OCI-LY3 (cell line): Measurements from ENCODE around the gene REXO4.
A peak's percentile ranks its signal among the peaks of the same experiment; 100 is the strongest.

ENCODE experiments used
- H2AFZ ChIP-seq: fragments of 200-600, 300-600 bp; shearing (Covaris generic); 2 replicates; pipeline ENCODE4 v1.6.0; 2014; ENCODE audit warnings: antibody characterized with exemption, low read depth, low read length
- H3K27ac ChIP-seq: fragments of 200-600, 300-600 bp; sonication (generic); 2 replicates; pipeline ENCODE4 v1.5.1; 2014; ENCODE audit warnings: mild to moderate bottlenecking, low read length, moderate library complexity, mixed read lengths
- H3K27me3 ChIP-seq: fragments of 200-600, 300-600 bp; sonication (generic); 2 replicates; pipeline ENCODE4 v1.6.1; 2014; ENCODE audit warnings: low read depth, low read length, mixed read lengths
- H3K36me3 ChIP-seq: fragments of 200-600, 300-600 bp; sonication (generic); replicated peaks from 2 replicates; pipeline ENCODE3; 2014; ENCODE audit warnings: low read depth, low read length, mixed read lengths
- H3K4me1 ChIP-seq: fragments of 300-600, 200-600 bp; sonication (generic); 2 replicates; pipeline ENCODE4 v1.6.1; 2014; ENCODE audit warnings: low read length, mixed read lengths
- H3K4me2 ChIP-seq: fragments of 200-600, 300-600 bp; sonication (generic); 2 replicates; pipeline ENCODE4 v1.6.1; 2014; ENCODE audit warnings: low read length, mixed read lengths
- H3K4me3 ChIP-seq: fragments of 300-600, 200-600 bp; sonication (generic); 2 replicates; pipeline ENCODE4 v1.5.1; 2014; ENCODE audit warnings: antibody characterized with exemption, mild to moderate bottlenecking, low read length, moderate library complexity
- H3K79me2 ChIP-seq: fragments of 300-600, 200-600 bp; shearing (Covaris generic); 2 replicates; pipeline ENCODE4 v1.6.1; 2014; ENCODE audit warnings: mild to moderate bottlenecking, low read length, mixed read lengths
- H3K9ac ChIP-seq: fragments of 300-600, 200-600 bp; shearing (Covaris generic); 2 replicates; pipeline ENCODE4 v1.6.0; 2014; ENCODE audit warnings: mild to moderate bottlenecking, low read length, moderate library complexity
- H3K9me3 ChIP-seq: fragments of 200-600, 300-600 bp; shearing (Covaris generic); 2 replicates; pipeline ENCODE4 v1.6.1; 2014; ENCODE audit warnings: low read length, mixed read lengths; ENCODE audit not compliant: insufficient read depth
- H4K20me1 ChIP-seq: fragments of 200-600, 300-600 bp; sonication (generic); 2 replicates; pipeline ENCODE4 v1.6.1; 2016; ENCODE audit warnings: low read length, mixed read lengths; ENCODE audit not compliant: insufficient read depth
- CTCF ChIP-seq: fragments of 200-600, 300-600 bp; sonication (generic); IDR thresholded peaks from 2 replicates; pipeline ENCODE4 v1.5.1; 2014; ENCODE audit warnings: antibody characterized with exemption, low read length, low read depth
- EZH2phosphoT487 ChIP-seq: fragments of 200-600 bp; shearing (Covaris generic); IDR thresholded peaks from 2 replicates; pipeline ENCODE4 v1.6.1; 2018; ENCODE audit warnings: antibody characterized with exemption, mixed run types, low read depth

Gene REXO4

GRCh38 chr9:133463864-133464615 is 46.2 kb upstream of the REXO4 start:
- Histone ChIP-seq H3K4me1 (peaks cover 27% of the 10 kb centered on the region), H3K9ac (no peak overlapping the region)

DNA sequence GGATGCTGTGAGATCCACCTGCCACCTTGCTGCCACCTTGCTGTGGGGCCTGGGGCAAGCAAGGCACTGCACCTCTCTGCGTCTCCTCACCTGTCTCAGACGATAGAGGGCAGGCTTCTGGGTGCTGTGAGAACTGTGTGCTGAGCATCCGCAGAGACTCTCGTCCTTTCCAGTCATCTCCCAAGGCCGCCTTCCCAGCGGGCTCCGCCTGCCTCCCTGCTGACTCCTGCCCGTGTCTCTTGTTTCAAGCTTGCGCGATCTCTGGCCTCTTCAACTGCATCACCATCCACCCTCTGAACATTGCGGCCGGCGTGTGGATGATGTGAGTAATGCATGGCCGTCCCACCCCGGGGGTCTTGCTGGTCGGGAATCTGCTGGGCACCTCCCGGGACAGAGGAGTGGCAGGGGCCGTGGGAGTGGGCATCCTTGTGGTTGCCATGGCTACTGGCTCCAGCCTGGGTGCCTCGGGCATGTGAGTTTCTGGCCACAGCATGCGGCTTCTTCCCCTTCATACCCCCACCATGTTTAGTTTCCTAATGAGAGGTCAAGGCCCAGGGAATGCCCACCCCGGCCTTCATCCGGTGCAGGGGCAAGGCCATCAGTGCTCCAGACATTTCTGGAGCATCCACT is 45.5 kb upstream of the REXO4 start:
- Histone ChIP-seq H3K9ac (no peak overlapping the region), H3K27ac (no peak overlapping the region), H3K4me3 (no peak overlapping the region), H3K4me2 (no peak overlapping the region), H3K9me3 (no peaks in the 10 kb centered on the region), H3K27me3 (peaks cover 20% of the 10 kb centered on the region), H4K20me1 (no peaks in the 10 kb centered on the region), H2AFZ (no peak overlapping the region), H3K36me3 (no peaks in the 10 kb centered on the region), H3K4me1 (peaks cover 28% of the 10 kb centered on the region), H3K79me2 (no peaks in the 10 kb centered on the region)
- TF ChIP-seq EZH2phosphoT487 (no peak), CTCF (peak; percentile 35)

More at GRCh38 chr9:133463864-133464615, 46.2 kb upstream of the REXO4 start:
- Histone ChIP-seq H3K36me3 (no peaks in the 10 kb centered on the region), H2AFZ (no peak overlapping the region), H3K27ac (no peak overlapping the region), H3K4me2 (peak overlapping the region; percentile 27; the same call in 1 of the 2 replicates), H3K9me3 (no peaks in the 10 kb centered on the region), H4K20me1 (no peaks in the 10 kb centered on the region), H3K4me3 (no peak overlapping the region), H3K27me3 (peaks cover 17% of the 10 kb centered on the region), H3K79me2 (no peaks in the 10 kb centered on the region)
- TF ChIP-seq CTCF (no peak), EZH2phosphoT487 (no peak)

DNA sequence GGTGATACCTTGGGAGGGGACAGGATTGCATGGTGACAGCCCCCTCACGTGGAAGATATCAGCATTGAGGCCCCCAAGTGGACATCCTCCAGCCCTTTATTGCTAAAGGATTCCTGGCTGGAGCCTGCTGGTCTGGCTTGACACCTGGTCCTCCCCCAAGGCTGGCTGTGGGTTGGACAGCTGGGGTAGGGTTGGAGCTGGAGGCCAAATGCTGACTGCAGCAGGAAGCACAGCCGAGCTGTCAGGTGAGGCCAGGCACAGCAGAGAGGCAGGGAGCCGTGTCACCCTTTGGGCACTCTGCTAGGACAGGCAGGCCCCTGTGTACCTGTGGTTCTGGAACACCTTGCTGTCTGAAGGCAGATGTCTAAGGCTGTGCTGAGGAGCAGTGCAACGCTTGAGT is 44.2 kb upstream of the REXO4 start:
- no peaks in the 10 kb centered on the region for H4K20me1 ChIP-seq
- H3K9me3 ChIP-seq = no peaks in the 10 kb centered on the region
- H3K36me3 ChIP-seq = no peaks in the 10 kb centered on the region
- H3K27me3 ChIP-seq = peaks cover 20% of the 10 kb centered on the region
- no peak overlapping the region for H3K4me2 ChIP-seq
- H3K27ac ChIP-seq = no peak overlapping the region
- H3K79me2 ChIP-seq = no peaks in the 10 kb centered on the region
- no peak overlapping the region for H3K4me3 ChIP-seq
- TF ChIP-seq EZH2phosphoT487 (no peak), CTCF (peak; percentile 22)
- peaks cover 28% of the 10 kb centered on the region for H3K4me1 ChIP-seq
- H2AFZ ChIP-seq = no peak overlapping the region
- no peak overlapping the region for H3K9ac ChIP-seq

DNA sequence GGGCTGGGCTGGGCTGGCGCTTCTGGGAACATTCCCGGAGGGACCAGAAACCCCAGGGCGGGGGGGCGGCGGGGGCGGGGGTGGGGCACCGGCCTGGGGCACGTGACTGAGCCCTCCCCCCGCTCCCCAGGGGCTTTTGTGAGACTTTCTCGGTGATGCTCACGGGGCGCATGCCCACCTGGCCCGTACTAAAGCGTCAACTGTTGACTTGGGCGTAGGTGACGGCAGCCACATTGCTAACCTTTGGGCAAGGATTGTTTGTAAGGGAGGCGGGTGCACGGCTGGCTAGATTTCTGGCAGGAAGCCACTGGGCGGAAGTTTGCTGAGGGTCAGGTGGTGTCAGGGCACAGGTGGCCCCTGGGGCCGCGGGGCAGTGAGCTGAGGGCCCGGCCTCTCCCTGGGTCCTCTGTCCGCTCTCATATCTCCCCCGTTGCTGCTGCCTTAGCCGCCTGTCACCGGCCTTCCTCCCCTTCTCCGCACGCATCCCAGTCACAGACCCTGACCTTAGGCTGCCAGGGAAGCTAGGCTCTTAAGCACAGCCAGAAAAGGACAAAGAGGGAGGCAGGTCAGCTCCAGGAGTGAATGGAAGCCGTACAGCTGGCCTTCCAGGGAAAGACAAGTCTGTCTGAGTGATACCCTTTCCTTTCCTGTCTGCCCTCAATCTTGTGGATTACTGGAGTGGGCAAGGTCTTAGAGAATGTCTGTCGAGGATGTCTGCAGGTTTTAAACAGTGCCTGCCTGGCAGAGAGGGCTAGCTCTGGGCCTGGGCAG is 42.8 kb upstream of the REXO4 start:
- H3K9me3 ChIP-seq = no peaks in the 10 kb centered on the region
- peak overlapping the region; percentile 94 for H3K4me2 ChIP-seq
- H3K4me1 ChIP-seq = peaks cover 28% of the 10 kb centered on the region
- peak overlapping the region; percentile 83 for H3K4me3 ChIP-seq
- H3K27ac ChIP-seq = peak overlapping the region; percentile 59
- peak overlapping the region; percentile 73 for H3K9ac ChIP-seq
- H4K20me1 ChIP-seq = no peaks in the 10 kb centered on the region
- no peaks in the 10 kb centered on the region for H3K79me2 ChIP-seq
- peak overlapping the region; percentile 80 for H2AFZ ChIP-seq
- H3K36me3 ChIP-seq = no peaks in the 10 kb centered on the region
- TF ChIP-seq EZH2phosphoT487 = no peak
- no peak for TF ChIP-seq CTCF
- peaks cover 20% of the 10 kb centered on the region for H3K27me3 ChIP-seq
